Hindlimb muscle (tissue), 1 donor: Measurements from ENCODE around the gene OSBPL3. TPM values are rescaled to one million over a fixed set of nuclear protein-coding genes. Genes with fewer than 3 reads are reported as not detected.
"Not testable (repeated sequence)": the region's sequence is repeated elsewhere in the genome, so short reads cannot be mapped to it uniquely, and the experiment has no call there.

Experiments
- DNase-seq: peaks from one replicate; pipeline ENCODE4 v3.0.0-alpha.2; 2013
- polyA plus RNA-seq: library from polyadenylated mRNA; unstranded; fragments of 120-200 nt; gene quantifications from one replicate; pipeline ENCODE4 v1.2.1, GENCODE V29; 2013; ENCODE audit not compliant: insufficient read length

The OSBPL3 gene
- polyA plus RNA-seq, 1 donor: 3.1 TPM

DNA sequence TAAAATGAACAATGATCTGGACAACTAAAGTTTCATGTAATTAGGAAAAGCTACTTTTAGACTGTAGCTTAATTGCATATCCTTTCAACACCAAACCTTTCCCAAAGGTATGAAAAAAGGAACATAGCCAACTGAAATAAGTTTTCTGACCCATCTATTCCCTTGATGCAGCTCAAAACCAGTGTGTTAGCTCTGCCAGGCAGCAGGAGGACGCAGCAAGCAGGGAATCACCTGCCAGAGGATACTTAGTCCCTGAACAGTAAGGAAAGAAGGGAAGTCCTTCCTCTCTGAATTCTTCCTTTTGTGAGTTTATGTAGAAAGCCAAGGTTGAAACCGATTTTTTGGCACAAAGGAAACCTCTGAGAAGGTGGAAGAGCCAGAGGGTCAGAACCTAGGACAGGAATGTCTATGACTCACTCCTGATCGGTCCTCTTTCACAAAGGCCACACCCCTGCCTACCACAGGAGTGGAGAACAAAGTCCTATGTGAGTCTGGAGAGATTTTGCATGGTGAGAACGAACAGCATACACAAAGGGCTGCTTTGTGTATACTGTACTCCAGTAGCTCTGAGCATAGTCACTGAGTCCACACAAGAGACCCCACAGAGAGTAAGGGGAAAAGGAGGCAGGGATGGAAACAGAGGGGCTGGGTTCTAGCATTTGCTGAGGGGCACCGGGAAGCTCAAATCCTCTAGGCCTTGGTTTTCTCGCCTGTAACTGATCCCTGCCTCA, 153.9 kb downstream of the OSBPL3 start:
- DNase-seq: no peak

DNA sequence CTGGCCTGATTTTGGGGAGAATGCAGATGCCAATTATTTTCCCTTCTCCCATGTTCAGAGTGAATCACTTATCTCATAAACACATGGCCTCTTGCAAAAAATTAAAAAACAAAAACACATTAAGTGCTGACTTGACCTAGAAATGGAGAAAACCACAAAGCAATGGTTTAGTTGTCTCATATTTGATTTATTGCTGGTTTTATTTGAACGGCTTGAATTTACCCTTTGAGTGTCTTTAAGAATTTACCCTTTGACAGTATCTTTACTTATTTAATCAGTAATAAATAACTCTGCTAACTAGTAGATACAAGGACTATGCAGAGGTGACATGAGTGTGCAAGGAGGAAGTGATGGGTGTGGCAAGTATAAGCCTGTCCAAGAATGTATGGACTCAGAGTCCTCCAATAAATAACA, 154.6 kb downstream of the OSBPL3 start:
- DNase-seq: no peak

DNA sequence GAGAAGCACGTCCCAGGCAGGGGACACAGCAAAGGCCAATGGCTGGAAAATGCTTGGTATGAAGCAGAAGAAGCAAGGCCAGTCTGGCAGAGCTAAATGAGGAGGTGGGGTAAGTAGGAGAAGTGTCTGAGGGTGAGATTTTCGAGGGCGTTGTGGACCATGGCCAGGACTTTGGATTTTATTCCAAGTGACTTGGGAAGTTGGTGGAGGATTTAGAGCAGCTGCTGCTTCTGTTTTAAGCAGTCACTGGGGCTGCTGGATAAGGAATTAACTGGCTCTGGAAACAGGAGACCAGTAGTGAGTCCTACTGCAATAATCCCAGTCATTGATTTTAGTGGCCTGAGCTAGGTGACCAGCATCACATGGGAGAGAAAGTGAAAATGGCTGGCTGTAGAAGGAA, 155.1 kb downstream of the OSBPL3 start:
- no peak for DNase-seq

DNA sequence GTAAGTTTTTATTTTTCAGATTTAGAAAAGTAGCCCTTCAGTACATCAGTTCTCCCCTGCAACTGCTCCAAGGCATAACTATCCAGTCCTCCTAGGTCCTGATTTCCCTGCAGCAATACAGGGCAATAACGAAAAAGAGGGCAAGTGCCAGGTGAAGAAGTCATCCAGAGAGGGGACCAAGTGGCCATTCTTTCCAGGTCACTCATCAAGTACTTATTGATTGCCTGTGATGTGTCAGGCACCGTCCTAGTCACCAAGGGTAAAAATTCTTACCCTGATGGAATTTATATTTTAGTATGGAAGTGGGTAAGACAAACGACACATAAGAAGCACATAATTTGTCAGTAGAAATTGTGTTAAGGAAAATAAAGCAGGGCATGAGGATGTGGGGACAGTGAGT, 155.6 kb downstream of the OSBPL3 start:
- no peak for DNase-seq

DNA sequence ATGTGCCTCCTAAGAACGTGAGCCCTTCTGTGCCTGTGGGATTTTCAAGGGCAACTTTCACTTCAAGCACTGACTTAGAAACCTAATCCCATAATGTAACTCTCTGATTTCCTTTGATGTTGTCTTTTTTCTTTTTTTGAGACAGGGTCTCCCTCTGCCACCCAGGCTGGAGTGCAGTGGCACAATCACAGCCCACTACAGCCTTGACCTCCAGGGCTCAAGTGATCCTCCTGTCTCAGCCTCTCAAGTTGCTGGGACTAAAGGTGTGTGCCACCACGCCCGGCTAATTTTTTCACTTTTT, 158.3 kb downstream of the OSBPL3 start:
- no peak for DNase-seq

DNA sequence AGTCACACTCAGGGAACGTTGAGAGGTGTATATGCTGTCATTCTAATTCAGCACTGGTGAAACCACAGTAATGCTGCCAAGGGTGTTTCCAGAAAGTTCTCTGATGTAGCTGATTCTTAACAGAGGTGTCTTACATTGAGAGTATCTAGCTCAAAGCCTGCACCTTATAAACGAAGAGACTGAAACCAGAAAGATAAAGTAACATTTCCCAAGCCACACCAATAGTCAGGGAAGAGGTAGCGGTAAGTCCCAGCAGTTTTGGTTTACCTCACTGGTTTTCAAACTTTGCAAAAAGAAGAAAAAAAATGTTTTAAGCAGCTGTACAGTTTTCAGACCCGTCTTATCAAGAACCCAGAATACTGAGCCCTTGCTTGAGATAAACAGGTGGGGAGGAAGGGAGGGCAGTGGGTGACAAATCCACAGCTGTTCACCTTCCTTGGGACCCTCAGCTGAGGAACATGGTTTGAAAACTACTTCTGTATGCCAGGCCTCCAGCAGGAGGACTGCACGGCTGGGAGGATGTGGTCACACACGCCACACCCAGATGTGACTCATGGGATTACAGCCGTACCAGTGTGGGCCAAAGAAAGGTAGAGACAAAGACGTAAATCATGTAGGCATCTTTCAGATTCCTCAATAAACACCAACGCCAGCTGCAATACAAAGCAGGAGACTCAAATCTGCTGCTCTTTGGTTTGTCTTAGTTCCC, 158.8 kb downstream of the OSBPL3 start:
- no peak for DNase-seq

DNA sequence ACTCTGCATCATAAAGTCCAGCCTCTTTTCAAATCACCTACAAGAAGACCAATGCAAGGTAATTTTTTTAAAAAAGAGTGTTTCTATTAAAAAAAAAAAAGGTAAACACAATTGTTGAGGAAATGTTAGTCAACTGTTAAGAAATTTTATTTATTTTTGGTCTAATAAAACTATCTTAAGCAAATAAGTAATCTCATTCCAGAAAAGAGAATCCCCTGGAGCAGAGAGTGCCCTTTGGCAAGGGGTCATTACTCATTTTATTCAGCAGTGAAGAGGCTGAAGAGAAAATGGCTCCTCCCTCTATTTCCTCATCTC, 159.3 kb downstream of the OSBPL3 start:
- no peak for DNase-seq

DNA sequence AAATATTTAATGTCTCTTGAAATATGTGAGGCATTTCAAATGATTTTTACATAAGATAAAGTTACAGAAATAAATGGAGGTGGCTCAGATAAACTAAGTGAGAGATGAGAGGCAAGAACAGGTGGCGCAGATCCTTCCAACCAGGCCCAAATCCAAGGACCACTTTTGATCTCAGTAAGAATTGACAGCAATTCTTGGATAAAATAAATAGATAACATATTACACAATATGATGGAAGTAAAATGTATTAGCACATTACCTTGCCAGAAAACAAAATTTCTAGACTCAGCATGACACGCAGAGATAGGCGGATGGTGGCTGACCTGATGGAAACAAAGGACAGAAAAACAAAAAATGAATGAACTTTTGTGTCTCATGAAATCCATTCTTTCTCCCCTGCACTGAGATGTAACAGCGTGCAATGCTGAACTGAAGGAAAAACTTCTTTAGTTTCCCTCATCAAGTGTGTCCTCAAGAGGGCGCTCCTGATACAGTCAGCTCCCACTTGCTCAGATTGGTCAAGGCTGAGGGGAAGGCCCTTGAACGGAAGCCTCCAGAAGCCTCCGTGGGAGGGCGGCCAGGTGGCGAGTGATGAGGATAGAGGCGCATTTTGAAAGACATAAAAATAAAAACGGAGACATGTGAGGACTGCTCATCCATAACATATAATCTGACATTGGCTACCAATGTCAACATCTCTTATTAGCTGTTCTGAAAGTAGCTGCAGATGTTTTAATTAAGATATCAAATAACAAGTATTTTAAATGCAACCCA, 159.9 kb downstream of the OSBPL3 start:
- DNase-seq: peak; percentile 82

DNA sequence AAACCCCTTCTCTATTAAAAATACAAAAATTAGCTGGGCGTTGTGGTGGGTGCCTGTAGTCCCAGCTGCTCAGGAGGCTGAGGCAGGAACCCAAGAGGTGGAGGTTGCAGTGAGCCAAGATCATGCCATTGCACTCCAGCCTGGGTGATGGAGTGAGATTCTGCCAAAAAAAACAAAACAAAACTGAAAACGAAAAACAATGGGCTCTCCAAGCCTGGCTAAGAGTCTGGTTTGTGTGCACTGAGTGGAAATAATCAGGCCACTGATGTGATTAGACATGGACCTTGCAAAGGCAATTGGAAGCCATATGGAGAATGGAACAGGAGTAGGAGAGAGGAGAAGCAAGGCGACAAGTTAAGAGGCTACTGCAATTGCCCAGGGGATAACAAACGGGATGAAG, 162.6 kb downstream of the OSBPL3 start:
- DNase-seq: no peak

DNA sequence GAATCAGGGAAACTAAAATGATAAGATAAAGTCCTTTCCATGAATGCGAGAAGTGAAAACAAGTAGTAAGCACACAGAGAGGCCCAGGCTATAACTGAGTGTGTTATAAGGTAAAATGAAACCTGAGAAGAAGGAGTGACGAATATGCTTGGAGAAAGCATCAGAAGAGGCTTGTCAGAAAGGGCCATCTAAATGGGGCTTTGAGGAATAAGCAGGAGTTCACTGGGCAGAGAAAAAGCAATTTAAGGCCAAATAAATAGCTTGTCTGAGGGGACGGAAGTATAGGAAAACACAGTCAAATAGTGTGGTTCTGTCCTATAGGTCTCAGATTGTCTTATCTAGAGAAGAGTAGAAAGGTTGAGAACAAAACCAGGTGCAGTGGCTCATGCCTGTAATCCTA, 163.1 kb downstream of the OSBPL3 start:
- no peak for DNase-seq

DNA sequence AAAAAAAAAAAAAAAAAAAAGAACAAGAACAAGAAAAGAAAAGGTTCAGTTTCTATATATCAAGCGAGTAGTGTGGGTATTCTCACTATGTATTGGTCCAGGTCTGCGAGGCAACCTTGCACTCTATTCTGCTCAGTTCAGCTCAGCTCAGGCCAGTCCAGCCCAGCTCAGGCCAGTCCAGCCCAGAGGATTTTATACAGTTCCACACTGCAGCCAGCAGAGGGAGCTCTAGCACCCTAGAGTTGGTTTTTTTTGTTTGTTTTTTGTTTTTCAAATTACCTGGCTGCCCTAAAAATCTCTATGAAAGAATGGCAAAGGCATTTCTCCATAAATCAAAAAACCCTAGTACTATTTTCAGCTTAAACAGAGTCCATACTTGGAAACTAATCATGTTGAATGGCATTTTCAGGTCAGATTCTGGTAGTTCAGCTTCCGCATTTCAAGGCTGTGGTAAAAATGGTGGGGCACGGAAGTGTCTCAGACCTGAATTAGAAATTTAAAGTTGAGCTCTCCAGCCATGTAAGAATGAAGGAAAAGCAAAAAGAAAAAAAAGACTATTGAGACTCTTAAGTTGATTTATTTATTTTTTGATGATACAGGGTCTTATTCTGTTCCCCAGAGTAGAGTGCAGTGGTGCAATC, 167.6 kb downstream of the OSBPL3 start:
- DNase-seq: peak; percentile 49

DNA sequence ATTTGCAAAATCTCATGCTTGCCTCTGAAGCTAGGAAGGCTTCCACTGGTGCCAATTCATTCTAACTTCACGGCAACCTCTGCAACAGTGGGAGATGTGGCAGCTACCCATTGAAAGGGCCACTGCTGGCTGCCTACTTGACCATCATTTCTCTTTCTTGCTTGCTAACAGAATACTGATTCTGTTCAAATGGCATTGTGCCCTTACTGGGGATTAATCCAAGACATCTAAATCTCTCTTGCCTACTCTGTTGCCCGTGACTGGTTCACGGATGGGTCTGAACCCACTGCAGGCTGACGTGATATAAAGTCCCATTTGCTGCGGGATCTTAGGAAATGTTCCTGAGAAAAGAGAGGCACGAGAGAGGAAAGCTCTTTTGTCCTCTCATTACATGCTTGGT, 171.5 kb downstream of the OSBPL3 start:
- DNase-seq: no peak

DNA sequence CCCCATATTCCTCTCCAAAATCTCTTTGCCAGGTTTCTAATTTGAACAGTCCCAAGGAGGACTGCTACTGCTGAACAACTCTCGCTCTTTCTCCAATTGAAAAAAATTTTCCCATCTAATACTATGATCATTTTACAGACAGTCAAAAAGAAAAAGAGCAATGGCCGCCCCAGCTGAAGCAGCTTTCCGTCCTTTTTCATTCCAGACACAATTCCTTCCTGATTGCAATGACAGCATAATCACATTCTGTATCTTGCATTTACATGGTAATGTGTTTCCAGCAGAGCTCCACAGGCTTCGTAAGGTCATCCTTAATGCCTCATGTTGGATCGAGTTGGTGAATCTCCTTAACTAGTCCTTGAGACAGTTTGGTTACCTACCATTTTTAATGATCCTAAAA, 177.7 kb downstream of the OSBPL3 start:
- no peak for DNase-seq

DNA sequence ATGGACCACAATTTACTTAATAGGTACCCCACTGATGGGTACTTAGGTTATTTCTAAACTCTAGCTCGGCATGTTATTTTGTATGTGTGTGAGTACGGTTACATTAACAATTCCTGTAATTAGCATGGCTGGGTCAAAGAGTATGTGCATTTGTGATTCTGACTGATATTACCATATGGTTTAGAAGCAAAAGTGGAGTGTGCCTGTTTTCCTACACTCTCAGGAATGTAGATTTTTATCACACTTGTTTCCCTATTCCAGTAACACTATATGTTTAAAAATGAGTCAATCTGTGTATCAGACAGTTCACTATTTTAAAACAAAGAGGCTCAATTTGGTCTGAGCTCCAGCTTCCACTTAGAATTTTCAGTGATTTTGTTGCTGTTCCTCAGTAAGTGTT, 178.1 kb downstream of the OSBPL3 start:
- no peak for DNase-seq

DNA sequence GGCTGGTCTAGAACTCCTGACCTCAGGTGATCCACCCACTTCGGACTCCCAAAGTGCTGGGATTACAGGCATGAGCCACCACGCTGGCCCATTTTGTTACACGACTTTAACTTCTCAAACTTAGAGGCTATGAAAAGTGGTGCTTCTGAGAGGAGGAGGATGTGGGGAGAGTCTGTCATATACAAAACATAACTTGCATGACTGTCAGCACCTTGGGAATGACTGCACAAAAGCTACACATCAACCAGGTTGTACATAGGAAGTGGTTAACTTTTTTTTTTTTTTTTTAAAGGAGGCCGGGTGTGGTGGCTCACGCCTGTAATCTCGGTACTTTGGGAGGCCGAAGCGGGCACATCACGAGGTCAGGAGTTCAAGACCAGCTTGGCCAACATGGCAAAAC, 179.3 kb downstream of the OSBPL3 start:
- DNase-seq: no peak

DNA sequence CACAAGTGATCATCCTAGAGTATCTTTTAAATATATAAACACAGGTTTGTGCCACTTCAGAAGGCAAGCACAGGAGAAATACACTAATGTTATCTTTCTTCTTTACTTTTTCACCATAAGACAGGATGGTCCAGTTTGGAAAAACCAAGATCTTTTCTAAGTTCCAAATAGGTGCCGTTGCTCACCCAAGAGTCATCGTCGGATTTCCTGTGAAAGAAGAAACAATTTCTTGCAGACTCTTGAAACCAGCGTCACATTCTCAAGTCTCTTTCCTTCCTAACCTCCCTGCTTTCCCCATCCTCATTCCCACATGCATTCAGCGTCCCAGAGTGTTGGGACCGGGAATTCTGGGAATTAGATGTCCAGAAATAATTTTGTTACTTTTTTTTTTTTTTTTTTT, 179.9 kb downstream of the OSBPL3 start:
- DNase-seq: no peak

DNA sequence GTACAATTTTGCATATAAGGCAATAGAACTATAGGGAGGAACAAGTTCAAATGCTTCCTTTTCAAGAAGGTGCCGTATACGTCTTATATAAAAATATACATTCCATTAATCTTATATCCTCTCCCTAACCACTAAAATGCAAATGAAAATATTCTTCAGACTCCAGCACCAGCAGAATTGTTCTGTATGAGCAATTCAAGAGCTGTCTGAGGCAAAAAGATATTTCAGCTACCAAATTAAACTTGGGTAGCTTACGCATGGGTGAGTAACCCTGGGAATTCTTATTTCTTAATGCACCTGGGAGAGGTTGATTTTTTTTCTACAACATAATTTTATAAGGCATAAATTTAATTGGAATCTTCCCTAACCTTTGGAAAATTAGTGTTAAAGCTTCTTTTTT, 180.5 kb downstream of the OSBPL3 start:
- no peak for DNase-seq

DNA sequence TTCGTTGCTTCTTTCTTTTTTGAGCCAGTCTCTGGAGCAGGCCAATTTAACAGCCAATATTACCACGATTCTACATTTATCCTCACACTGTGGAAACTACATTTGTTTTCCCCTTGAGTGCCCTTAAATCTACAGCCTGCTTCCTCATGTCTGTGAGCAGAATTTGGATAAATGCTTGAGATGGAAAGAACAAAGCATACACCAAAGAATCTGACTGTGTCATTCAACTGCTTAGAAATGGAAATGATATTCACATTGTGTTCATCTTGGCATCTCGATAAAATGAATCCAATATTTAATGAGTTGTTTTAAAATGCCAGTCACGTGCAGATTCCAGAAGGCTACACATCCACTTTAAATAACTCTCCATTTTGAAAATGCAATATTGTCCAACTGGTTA, 181.7 kb downstream of the OSBPL3 start:
- DNase-seq: no peak

DNA sequence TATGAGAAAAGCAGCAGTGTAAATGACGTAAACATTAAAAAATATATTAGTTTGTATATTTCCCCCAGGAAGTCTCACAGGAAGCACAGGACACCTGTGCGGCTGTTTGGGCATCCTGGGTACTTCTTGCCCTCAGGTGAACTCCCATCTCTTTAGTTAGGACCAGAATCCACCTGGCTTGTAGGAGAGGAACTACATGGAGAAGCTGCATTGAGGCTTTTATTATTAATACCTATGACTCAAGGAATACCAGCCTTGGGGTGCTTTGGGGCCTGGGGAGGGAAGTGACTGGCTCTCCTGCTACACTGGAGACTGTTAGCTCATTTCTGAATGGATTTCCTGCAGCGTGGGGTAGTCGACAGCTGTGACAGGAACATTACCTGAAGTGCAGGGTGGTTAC, 182.7 kb downstream of the OSBPL3 start:
- DNase-seq: no peak

DNA sequence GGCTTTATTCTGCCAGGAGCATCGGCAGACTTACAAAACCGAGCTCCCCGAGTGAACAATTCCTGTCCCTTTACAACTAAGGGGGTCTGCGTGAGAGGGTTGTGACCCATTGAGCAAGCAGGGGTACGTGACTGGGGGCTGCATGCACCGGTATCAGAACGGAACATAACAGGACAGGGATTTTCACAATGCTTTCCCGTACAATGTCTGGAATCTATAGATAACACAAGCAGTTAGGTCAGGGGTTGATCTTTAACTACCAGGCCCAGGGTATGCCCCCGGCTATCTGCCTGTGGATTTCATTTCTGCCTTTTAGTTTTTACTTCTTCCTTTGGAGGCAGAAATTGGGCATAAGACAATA, 184.6 kb downstream of the OSBPL3 start:
- DNase-seq: no peak

DNA sequence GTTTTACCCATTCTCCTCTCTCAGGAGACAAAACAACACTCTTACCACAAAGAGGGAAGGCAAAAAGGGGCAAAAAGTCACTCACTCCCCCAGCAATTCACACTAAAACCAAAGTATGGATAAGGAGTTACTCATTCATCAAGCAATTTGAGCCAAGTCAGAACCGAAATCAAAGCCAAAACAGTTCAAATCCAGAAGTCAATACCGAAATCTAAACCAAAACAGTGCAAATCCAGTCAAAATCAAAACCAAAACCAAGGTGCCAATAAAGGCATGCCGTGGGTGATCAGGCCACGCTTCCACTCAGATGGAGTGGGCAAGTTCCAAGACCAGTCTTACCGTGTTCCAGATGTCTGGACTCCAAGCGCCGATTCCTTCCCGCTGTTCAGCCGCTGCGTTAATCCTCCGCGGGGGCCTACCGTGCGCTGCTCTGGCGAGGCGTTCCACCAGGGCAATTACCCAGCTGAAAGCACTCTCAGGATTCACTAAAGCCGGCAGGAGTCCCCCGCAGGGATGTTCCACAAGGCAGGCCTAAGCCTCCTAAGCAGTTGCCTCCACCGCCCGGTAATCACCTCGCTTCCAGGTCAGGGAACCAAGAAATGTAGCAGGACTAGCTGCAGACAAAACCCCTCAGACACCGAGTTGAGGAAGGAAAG, 185.1 kb downstream of the OSBPL3 start:
- DNase-seq: not testable (repeated sequence)

DNA sequence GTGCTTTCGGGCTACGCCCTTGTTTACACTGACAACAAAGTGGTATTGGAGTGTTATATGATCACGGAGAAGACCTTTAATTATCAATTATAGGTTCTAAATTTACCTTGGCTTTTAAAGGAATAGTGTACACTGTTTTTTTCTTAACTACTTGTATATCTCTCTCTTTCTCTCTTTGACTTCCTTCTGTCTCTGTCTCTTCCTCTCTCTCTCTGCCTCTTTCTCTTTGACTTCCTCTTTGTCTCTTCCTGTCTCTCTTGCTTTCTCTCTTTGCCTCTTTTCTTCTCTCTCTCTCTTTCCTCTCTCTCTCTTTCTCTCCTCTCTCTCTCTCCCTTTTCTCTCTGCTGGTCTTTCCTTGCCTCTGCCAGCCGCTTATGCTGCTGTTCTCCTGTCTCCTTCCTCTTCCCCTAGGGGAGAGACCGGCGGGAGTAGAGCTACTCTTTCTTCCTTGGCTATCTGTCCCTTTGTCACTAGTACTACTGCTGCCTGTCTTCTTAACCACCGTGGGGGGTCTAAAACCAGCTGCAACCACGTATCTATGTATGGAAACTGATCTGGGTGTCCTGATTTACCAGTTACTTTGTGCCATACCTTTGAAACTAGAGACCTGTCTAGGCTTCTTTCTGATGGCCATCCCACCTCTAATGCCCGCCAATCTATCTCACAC, 185.9 kb downstream of the OSBPL3 start:
- DNase-seq: no peak
